ENCODE results near the gene HS3ST4. TPM values are rescaled to one million over a fixed set of nuclear protein-coding genes. Genes with fewer than 3 reads are reported as not detected.

The HS3ST4 gene
- total RNA-seq (not detected in 2 replicates), polyA plus RNA-seq (not detected in 2 replicates), polyA minus RNA-seq (not detected in 2 replicates), Bru-seq, nascent RNA (not detected), BruChase-seq, experiment 1, labeled RNA remaining after a 6-hour chase (percentile 1 among the genes with signal in this experiment), BruChase-seq, experiment 2, labeled RNA remaining after a 2-hour chase (percentile 0 among the genes with signal in this experiment)
- not detected in 2 replicates for polyA plus RNA-seq (2011; cell fraction: cytosol; rRNA removed)
- polyA plus RNA-seq (2011; cell fraction: nucleus; rRNA removed): not detected in 2 replicates
- not detected in 2 replicates for polyA plus RNA-seq (2012)
- polyA minus RNA-seq (2011; cell fraction: cytosol; rRNA and poly(A)+ RNA removed): not detected
- polyA minus RNA-seq (2011; cell fraction: nucleus; rRNA and poly(A)+ RNA removed): not detected in 2 replicates
- long read RNA-seq: 0 reads

DNA sequence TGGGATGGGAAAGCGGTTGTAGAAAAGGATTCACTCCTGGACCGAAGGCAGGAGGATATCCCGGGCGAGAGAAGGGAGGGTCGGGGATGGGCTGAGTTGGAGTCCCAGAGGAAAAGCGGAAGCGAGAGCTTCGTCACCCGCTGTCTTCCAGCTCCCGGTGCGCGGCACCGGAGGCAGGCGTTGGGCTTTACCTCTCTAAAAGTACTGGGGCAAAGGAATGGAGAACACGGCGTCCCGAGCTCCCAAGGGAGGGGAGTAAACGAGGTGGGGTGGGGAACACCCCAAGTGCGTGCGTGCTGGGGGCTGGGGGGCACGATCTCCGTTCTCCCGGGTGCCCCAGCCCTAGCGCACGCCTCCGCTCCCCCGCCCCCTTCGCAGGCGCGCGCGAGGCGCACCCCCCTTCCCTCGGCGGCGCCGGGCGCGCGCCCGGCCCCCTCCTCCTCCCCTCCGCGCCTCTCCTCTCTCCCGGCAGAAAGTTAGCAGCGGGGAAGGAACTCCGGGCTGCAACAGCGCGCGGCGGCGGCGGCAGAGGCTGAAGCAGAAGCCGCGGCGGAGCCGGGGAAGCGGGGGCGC, at the start of gene HS3ST4:
Gene HS3ST4, plus strand, starts transcription at position 441 of the 573 bp plus-strand sequence.
- no peak within 1 kb of the TSS for H3K4me3 ChIP-seq (replicated peaks in 1 of 3; ENCODE audit: insufficient read depth in 1 of 3, low read depth in 1 of 3, low read length in 3 of 3)
- H3K4me1 ChIP-seq (ENCODE audit: control insufficient read depth, extremely low read depth, insufficient read depth, low read length): no peaks in the 10 kb centered on the region
- dilution Hi-C loops (cut with MboI; ENCODE audit: extremely low pct_ligation_motif_present, low sequenced_read_pairs) (no loop called here), intact Hi-C loops (cut with micrococcal nuclease) (no loop called here)
- TF ChIP-seq POLR2AphosphoS5 (IDR thresholded peaks at IDR 0.05; ENCODE audit: insufficient read depth, low read depth, low read length): no peak
- TF ChIP-seq EZH2 (IDR thresholded peaks at IDR 0.05; ENCODE audit: borderline replicate concordance, low read depth, low read length, severe bottlenecking): no peak
- TF ChIP-seq GATA2 (IDR thresholded peaks at IDR 0.05; ENCODE audit: insufficient read depth, insufficient read length, low read depth, low read length): no peak
- no peak for TF ChIP-seq JUN (IDR thresholded peaks at IDR 0.05; ENCODE audit: borderline replicate concordance, insufficient read depth, insufficient read length, low read depth)
- TF ChIP-seq POLR2A (IDR thresholded peaks at IDR 0.05; ENCODE audit: low read depth, low read length): no peak
- TF ChIP-seq MYC (IDR thresholded peaks at IDR 0.05; ENCODE audit: low read depth, low read length): no peak
- no peaks in the 10 kb centered on the region for H3K9me3 ChIP-seq (replicated peaks; ENCODE audit: control insufficient read depth, insufficient read depth, low read length)
- no peaks in the 10 kb centered on the region for H3K36me3 ChIP-seq (ENCODE audit: control insufficient read depth in 2 of 2, extremely low read depth in 1 of 2, insufficient read depth in 2 of 2, low read length in 2 of 2)
- peaks cover 9 to 20% of the 10 kb centered on the region in 2 experiments for H3K27me3 ChIP-seq (ENCODE audit: control insufficient read depth in 2 of 2, insufficient read depth in 2 of 2, low read length in 2 of 2)
- DNase-seq (ENCODE audit: low read depth, low spot score) (no peak), FAIRE-seq (no peak)
- H3K9me1 ChIP-seq (replicated peaks; ENCODE audit: control insufficient read depth, extremely low read depth, insufficient read depth, low read length): no peaks in the 10 kb centered on the region
- H3K4me2 ChIP-seq (ENCODE audit: insufficient read depth, low read length): no peak within 1 kb of the TSS
- no TSS peak for BruUV-seq (replicated peaks)
- H4K20me1 ChIP-seq (replicated peaks; ENCODE audit: control insufficient read depth, extremely low read depth, insufficient read depth, low read length): no peaks in the 10 kb centered on the region
- no peak within 1 kb of the TSS for H3K9ac ChIP-seq (replicated peaks; ENCODE audit: extremely low read depth, insufficient read depth, low read length)
- H3K27ac ChIP-seq (ENCODE audit: insufficient read depth, low read depth, low read length): no peak within 1 kb of the TSS
- POLR2A ChIA-PET: no interaction called here
- H2AFZ ChIP-seq (ENCODE audit: low read depth, low read length): no peak within 1 kb of the TSS
- no peaks in the 10 kb centered on the region for H3K79me2 ChIP-seq (ENCODE audit: control insufficient read depth, insufficient read depth, low read length)
- CTCF ChIA-PET: no interaction called here

DNA sequence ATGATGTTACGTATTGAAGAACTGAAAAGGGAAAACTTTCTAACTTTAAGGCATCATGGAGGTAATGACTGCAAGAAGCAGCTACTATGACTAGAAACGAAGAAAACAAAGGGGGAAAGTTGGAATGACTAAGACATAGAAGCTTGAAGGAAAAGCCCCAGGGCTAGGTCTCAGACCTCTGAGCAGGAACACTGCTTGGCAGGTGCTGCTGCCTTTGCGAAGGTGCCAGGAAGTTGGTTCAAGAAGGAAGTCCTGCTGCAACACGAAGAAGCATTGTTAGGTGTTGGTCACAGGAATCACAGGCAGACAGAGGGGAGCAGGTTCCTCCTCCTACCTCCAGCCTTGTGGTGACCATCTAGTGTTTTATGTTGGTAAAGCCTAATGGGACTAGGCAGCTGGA, 48.1 kb upstream of the HS3ST4 start:
- intact Hi-C loops (cut with micrococcal nuclease) (no loop called here), dilution Hi-C loops (cut with MboI; ENCODE audit: extremely low pct_ligation_motif_present, low sequenced_read_pairs) (no loop called here)
- Histone ChIP-seq H2AFZ (ENCODE audit: low read depth, low read length) (no peak overlapping the region), H3K4me2 (ENCODE audit: insufficient read depth, low read length) (no peak overlapping the region), H3K36me3 (ENCODE audit: control insufficient read depth in 2 of 2, extremely low read depth in 1 of 2, insufficient read depth in 2 of 2, low read length in 2 of 2) (no peaks in the 10 kb centered on the region), H4K20me1 (replicated peaks; ENCODE audit: control insufficient read depth, extremely low read depth, insufficient read depth, low read length) (no peaks in the 10 kb centered on the region), H3K9me3 (replicated peaks; ENCODE audit: control insufficient read depth, insufficient read depth, low read length) (no peaks in the 10 kb centered on the region), H3K27ac (ENCODE audit: insufficient read depth, low read depth, low read length) (no peak overlapping the region), H3K9ac (replicated peaks; ENCODE audit: extremely low read depth, insufficient read depth, low read length) (no peak overlapping the region), H3K4me1 (ENCODE audit: control insufficient read depth, extremely low read depth, insufficient read depth, low read length) (no peaks in the 10 kb centered on the region), H3K27me3 (ENCODE audit: control insufficient read depth in 2 of 2, insufficient read depth in 2 of 2, low read length in 2 of 2) (no peaks in the 10 kb centered on the region), H3K79me2 (ENCODE audit: control insufficient read depth, insufficient read depth, low read length) (no peaks in the 10 kb centered on the region), H3K9me1 (replicated peaks; ENCODE audit: control insufficient read depth, extremely low read depth, insufficient read depth, low read length) (no peaks in the 10 kb centered on the region), H3K4me3 (replicated peaks in 1 of 3; ENCODE audit: insufficient read depth in 1 of 3, low read depth in 1 of 3, low read length in 3 of 3) (no peak overlapping the region)
- ChIA-PET POLR2A (no interaction called here), CTCF (no interaction called here)
- FAIRE-seq (no peak), DNase-seq (ENCODE audit: low read depth, low spot score) (no peak)
- BruUV-seq (replicated peaks): no TSS peak
- TF ChIP-seq, protein P1, sequence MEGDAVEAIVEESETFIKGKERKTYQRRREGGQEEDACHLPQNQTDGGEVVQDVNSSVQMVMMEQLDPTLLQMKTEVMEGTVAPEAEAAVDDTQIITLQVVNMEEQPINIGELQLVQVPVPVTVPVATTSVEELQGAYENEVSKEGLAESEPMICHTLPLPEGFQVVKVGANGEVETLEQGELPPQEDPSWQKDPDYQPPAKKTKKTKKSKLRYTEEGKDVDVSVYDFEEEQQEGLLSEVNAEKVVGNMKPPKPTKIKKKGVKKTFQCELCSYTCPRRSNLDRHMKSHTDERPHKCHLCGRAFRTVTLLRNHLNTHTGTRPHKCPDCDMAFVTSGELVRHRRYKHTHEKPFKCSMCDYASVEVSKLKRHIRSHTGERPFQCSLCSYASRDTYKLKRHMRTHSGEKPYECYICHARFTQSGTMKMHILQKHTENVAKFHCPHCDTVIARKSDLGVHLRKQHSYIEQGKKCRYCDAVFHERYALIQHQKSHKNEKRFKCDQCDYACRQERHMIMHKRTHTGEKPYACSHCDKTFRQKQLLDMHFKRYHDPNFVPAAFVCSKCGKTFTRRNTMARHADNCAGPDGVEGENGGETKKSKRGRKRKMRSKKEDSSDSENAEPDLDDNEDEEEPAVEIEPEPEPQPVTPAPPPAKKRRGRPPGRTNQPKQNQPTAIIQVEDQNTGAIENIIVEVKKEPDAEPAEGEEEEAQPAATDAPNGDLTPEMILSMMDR (IDR thresholded peaks at IDR 0.05; ENCODE audit: extremely low read depth in 1 of 2, insufficient read depth in 1 of 2, low read depth in 1 of 2, low read length in 2 of 2): no peak
- TF ChIP-seq GATA2 (IDR thresholded peaks at IDR 0.05; ENCODE audit: insufficient read depth, insufficient read length, low read depth, low read length) (no peak), FOS (IDR thresholded peaks at IDR 0.05; ENCODE audit: borderline replicate concordance, insufficient read depth, low read length) (no peak), EZH2 (IDR thresholded peaks at IDR 0.05; ENCODE audit: borderline replicate concordance, low read depth, low read length, severe bottlenecking) (no peak), JUN (IDR thresholded peaks at IDR 0.05; ENCODE audit: borderline replicate concordance, insufficient read depth, insufficient read length, low read depth) (no peak), POLR2AphosphoS5 (IDR thresholded peaks at IDR 0.05; ENCODE audit: insufficient read depth, low read depth, low read length) (no peak), POLR2A (IDR thresholded peaks at IDR 0.05; ENCODE audit: low read depth, low read length) (no peak), MYC (IDR thresholded peaks at IDR 0.05; ENCODE audit: low read depth, low read length) (no peak)
- TF ChIP-seq, protein P2, sequence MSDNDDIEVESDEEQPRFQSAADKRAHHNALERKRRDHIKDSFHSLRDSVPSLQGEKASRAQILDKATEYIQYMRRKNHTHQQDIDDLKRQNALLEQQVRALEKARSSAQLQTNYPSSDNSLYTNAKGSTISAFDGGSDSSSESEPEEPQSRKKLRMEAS (IDR thresholded peaks at IDR 0.05; ENCODE audit: insufficient read depth, insufficient read length): no peak

All from endothelial cell of umbilical vein (primary cell).